Measurements from ENCODE around the gene DLK1. TPM values are rescaled to one million over a fixed set of nuclear protein-coding genes. Genes with fewer than 3 reads are reported as not detected.

Gene DLK1
- not detected in 2 replicates for total RNA-seq

DNA sequence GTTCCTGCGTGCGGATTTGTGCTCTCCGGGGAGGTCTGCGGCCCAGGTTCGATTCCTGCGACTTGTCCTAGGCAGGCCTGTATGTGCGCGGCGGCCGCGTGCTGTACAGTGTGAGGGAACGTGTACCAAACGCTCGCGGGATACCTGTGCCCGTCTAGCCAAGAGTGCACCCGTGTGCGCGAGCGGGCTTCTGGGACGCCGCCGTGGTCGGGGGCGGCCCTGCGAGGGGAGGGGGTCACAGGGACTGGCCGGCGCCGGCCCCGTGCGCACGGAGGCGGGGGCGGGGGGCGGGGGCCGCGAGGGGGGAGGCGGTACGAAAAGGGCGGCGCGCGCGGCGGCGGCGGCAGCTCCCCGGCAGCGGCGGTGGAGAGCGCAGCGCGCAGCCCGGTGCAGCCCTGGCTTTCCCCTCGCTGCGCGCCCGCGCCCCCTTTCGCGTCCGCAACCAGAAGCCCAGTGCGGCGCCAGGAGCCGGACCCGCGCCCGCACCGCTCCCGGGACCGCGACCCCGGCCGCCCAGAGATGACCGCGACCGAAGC is at the start of gene DLK1:
Gene DLK1, plus strand, starts transcription at position 343 of the 536 bp plus-strand sequence. Its CDS starts 177 bp downstream, at position 520.
- no peak for TF ChIP-seq CTCF (IDR thresholded peaks at IDR 0.05; ENCODE audit: insufficient read depth, low read length, severe bottlenecking)
- Histone ChIP-seq H3K36me3 (ENCODE audit: control insufficient read depth, insufficient read depth, low read length) (no peaks in the 10 kb centered on the region), H3K4me3 (ENCODE audit: low read depth, low read length) (no peak within 1 kb of the TSS), H3K27me3 (ENCODE audit: control insufficient read depth, insufficient read depth, low read length) (peaks cover 47% of the 10 kb centered on the region)
- DNase-seq (ENCODE audit: low read depth) (no peak), FAIRE-seq (no peak)

GRCh38 chr14:100677152-100677551 is 49.5 kb upstream of the DLK1 start:
- no peaks in the 10 kb centered on the region for H3K36me3 ChIP-seq (ENCODE audit: control insufficient read depth, insufficient read depth, low read length)
- FAIRE-seq = no peak
- no peak for DNase-seq (ENCODE audit: low read depth)
- H3K27me3 ChIP-seq (ENCODE audit: control insufficient read depth, insufficient read depth, low read length) = peaks cover 20% of the 10 kb centered on the region
- no peak for TF ChIP-seq CTCF (IDR thresholded peaks at IDR 0.05; ENCODE audit: insufficient read depth, low read length, severe bottlenecking)
- H3K4me3 ChIP-seq (ENCODE audit: low read depth, low read length) = no peak overlapping the region

DNA sequence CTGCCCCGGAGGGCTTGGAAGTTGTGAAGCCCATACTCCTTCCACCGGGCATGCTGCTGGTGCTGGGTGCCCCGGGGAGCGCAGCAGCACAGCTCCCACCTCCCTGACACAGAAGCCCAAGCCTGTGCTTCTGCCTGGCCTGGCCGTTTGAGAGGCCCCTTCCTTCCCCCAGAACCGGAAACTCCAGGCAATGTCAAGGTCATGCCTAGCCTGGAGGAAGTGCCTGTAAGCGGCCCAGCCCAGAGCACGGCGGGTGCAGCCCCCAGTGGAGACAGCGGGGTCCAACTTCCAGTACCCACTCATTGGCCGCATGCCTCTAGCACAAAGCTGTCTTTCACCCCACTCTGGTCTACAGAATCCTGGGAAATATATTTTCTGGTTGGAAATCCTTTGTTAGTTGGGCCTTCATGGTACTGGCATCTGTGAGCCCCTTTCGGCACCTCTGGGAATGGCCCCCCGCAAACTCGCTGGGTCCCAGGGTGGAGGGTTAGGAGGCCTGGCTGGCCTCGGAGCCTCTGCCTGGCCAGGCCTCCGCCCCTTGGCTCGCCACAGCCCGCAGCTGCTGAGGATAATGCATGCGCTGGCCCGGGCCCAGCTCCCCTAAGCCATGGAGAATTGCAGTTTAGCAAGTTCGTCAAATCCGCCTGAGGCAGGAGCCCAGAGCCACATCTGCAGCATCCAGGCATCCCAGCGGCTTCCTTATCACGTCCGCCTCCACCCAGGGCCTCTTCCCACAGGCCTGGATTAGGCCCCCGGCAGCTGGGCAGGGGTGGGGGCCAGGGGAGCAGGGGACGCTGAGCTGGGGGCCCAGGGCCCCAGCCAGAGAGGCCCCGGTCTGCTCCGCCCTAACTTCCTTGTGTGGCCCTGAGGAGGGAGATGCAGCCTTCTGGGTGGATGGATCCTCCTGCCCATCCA is 48.9 kb upstream of the DLK1 start:
- Histone ChIP-seq H3K27me3 (ENCODE audit: control insufficient read depth, insufficient read depth, low read length) (peaks cover 16% of the 10 kb centered on the region), H3K4me3 (ENCODE audit: low read depth, low read length) (no peak overlapping the region), H3K36me3 (ENCODE audit: control insufficient read depth, insufficient read depth, low read length) (no peaks in the 10 kb centered on the region)
- DNase-seq (ENCODE audit: low read depth) (no peak), FAIRE-seq (no peak)
- no peak for TF ChIP-seq CTCF (IDR thresholded peaks at IDR 0.05; ENCODE audit: insufficient read depth, low read length, severe bottlenecking)

DNA sequence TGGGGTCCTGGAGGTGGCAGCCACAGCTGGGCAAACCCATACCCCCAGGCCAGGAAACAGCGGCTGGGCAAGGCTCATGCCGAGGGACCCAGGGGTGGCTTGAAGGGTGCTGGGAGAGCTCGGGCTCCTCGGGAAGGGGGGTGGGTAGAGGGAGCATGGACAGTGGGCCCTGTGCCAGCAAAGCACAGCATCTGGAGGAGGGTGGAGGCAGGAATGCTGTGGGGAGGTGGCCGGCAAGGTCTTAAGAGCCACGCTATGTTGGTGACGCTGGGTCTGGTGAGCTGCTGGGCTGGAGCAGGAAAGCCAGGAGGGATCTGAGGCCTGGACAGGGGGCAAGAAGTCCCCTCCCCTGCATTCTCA is 48.2 kb upstream of the DLK1 start:
- FAIRE-seq (no peak), DNase-seq (ENCODE audit: low read depth) (no peak)
- Histone ChIP-seq H3K27me3 (ENCODE audit: control insufficient read depth, insufficient read depth, low read length) (peaks cover 10% of the 10 kb centered on the region), H3K36me3 (ENCODE audit: control insufficient read depth, insufficient read depth, low read length) (no peaks in the 10 kb centered on the region), H3K4me3 (ENCODE audit: low read depth, low read length) (no peak overlapping the region)
- no peak for TF ChIP-seq CTCF (IDR thresholded peaks at IDR 0.05; ENCODE audit: insufficient read depth, low read length, severe bottlenecking)

GRCh38 chr14:100679153-100679552 is 47.5 kb upstream of the DLK1 start:
- no peak for DNase-seq (ENCODE audit: low read depth)
- no peak for FAIRE-seq
- Histone ChIP-seq H3K27me3 (ENCODE audit: control insufficient read depth, insufficient read depth, low read length) (peaks cover 8% of the 10 kb centered on the region), H3K4me3 (ENCODE audit: low read depth, low read length) (no peak overlapping the region), H3K36me3 (ENCODE audit: control insufficient read depth, insufficient read depth, low read length) (no peaks in the 10 kb centered on the region)
- no peak for TF ChIP-seq CTCF (IDR thresholded peaks at IDR 0.05; ENCODE audit: insufficient read depth, low read length, severe bottlenecking)
